ENCODE measurements around the gene PRIMA1.

The PRIMA1 gene

DNA sequence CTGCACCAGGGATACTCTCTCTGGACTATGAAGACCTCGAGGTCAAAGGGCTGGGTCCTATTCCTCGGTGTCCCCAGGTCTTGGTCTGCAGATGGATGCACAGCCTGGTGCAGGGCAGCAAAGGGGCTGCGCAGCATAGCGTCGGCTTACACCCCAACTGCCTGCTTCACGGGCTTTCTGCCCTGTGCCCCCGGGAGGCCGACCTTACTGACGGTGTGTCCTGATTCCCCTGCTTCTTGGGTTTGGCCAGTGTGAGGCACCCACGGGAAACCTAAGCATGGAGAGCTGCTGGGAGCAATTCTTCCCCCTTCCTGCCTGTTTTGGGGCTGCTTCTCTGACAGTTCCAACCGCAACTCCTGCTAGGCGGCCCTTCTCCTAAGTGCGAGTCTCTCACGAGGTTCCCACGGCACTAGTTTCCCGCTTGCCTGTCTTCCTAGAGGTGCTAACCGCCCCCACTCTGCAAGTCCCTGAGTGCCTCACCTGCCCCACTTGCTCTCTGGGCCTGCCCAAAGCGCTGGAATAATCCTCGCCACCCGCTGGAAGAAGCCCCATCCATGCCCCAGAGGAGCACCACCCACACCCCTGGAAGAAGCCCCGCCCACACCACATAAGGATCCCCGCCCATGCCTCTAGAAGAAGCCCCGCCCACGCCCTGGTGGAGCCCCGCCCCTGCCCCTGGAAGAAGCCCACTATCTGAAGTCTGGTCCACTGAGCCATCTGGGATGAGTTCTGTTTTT, 54.0 kb downstream of the PRIMA1 start:
- Histone ChIP-seq H3K9me3 (ENCODE audit: control insufficient read depth, low read length) (no peaks in the 10 kb centered on the region), H3K36me3 (ENCODE audit: control insufficient read depth, insufficient read depth, low read length) (no peaks in the 10 kb centered on the region), H3K27ac (ENCODE audit: insufficient read depth, low read depth, low read length, poor library complexity, severe bottlenecking) (no peak overlapping the region), H3K27me3 (ENCODE audit: control insufficient read depth, insufficient read depth, low read length, poor library complexity, severe bottlenecking) (no peaks in the 10 kb centered on the region), H3K4me3 (ENCODE audit: insufficient read depth, low read depth, low read length) (no peak overlapping the region), H3K4me1 (ENCODE audit: control insufficient read depth, insufficient read depth, low read length) (peaks cover 6% of the 10 kb centered on the region)
- 90 to 92% methylated on average over 25 of the region's 25 CpGs for WGBS, 2 experiments

GRCh38 chr14:93733631-93734030, 54.7 kb downstream of the PRIMA1 start:
- peaks cover 6% of the 10 kb centered on the region for H3K4me1 ChIP-seq (ENCODE audit: control insufficient read depth, insufficient read depth, low read length)
- H3K9me3 ChIP-seq (ENCODE audit: control insufficient read depth, low read length): no peaks in the 10 kb centered on the region
- no peak overlapping the region for H3K27ac ChIP-seq (ENCODE audit: insufficient read depth, low read depth, low read length, poor library complexity, severe bottlenecking)
- no peaks in the 10 kb centered on the region for H3K36me3 ChIP-seq (ENCODE audit: control insufficient read depth, insufficient read depth, low read length)
- H3K4me3 ChIP-seq (ENCODE audit: insufficient read depth, low read depth, low read length): no peak overlapping the region
- no peaks in the 10 kb centered on the region for H3K27me3 ChIP-seq (ENCODE audit: control insufficient read depth, insufficient read depth, low read length, poor library complexity, severe bottlenecking)
- 86 to 90% methylated on average over 6 of the region's 6 CpGs for WGBS, 2 experiments

- Histone ChIP-seq H3K9me3 (ENCODE audit: control insufficient read depth, low read length) (no peaks in the 10 kb centered on the region), H3K4me1 (ENCODE audit: control insufficient read depth, insufficient read depth, low read length) (peaks cover 6% of the 10 kb centered on the region), H3K4me3 (ENCODE audit: insufficient read depth, low read depth, low read length) (no peak overlapping the region), H3K36me3 (ENCODE audit: control insufficient read depth, insufficient read depth, low read length) (no peaks in the 10 kb centered on the region), H3K27ac (ENCODE audit: insufficient read depth, low read depth, low read length, poor library complexity, severe bottlenecking) (no peak overlapping the region), H3K27me3 (ENCODE audit: control insufficient read depth, insufficient read depth, low read length, poor library complexity, severe bottlenecking) (no peaks in the 10 kb centered on the region)
- WGBS, 2 experiments: 87 to 88% methylated on average over 11 of the region's 11 CpGs
Observed at GRCh38 chr14:93733231-93733630, 55.1 kb downstream of the PRIMA1 start.

DNA sequence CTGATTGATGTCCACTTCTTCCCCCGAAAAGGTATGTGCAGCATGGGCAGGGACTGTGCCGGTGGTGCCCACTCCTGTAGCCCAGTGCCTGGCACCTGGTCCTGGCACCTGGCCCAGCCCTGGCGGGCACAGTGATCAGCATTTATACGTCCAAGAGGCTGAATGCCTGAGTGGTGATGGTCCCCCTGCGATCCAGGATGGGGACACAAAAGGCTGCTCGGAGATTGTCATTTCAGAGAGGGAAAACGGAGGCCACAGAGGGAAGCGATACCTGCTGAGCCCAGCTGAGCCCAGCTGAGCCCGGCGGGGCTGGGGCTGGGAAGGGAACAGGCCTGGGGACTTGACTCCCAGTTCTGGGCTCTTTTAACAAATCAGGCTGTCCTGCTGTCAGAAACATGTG, 55.8 kb downstream of the PRIMA1 start:
- Histone ChIP-seq H3K9me3 (ENCODE audit: control insufficient read depth, low read length) (no peaks in the 10 kb centered on the region), H3K4me3 (ENCODE audit: insufficient read depth, low read depth, low read length) (no peak overlapping the region), H3K36me3 (ENCODE audit: control insufficient read depth, insufficient read depth, low read length) (no peaks in the 10 kb centered on the region), H3K27me3 (ENCODE audit: control insufficient read depth, insufficient read depth, low read length, poor library complexity, severe bottlenecking) (no peaks in the 10 kb centered on the region), H3K27ac (ENCODE audit: insufficient read depth, low read depth, low read length, poor library complexity, severe bottlenecking) (no peak overlapping the region), H3K4me1 (ENCODE audit: control insufficient read depth, insufficient read depth, low read length) (peaks cover 6% of the 10 kb centered on the region)
- 82 to 83% methylated on average over 10 of the region's 10 CpGs for WGBS, 2 experiments

- 94 to 95% methylated on average over 7 of the region's 7 CpGs for WGBS, 2 experiments
Observed at GRCh38 chr14:93731753-93732152, 56.5 kb downstream of the PRIMA1 start.

GRCh38 chr14:93729993-93730392, 58.3 kb downstream of the PRIMA1 start:
- WGBS, 2 experiments: 93 to 94% methylated on average over 10 of the region's 10 CpGs
- no peak overlapping the region for H3K27ac ChIP-seq (ENCODE audit: insufficient read depth, low read depth, low read length, poor library complexity, severe bottlenecking)
- H3K4me3 ChIP-seq (ENCODE audit: insufficient read depth, low read depth, low read length): no peak overlapping the region
- no peaks in the 10 kb centered on the region for H3K27me3 ChIP-seq (ENCODE audit: control insufficient read depth, insufficient read depth, low read length, poor library complexity, severe bottlenecking)
- H3K4me1 ChIP-seq (ENCODE audit: control insufficient read depth, insufficient read depth, low read length): peaks cover 6% of the 10 kb centered on the region
- H3K9me3 ChIP-seq (ENCODE audit: control insufficient read depth, low read length): no peaks in the 10 kb centered on the region
- H3K36me3 ChIP-seq (ENCODE audit: control insufficient read depth, insufficient read depth, low read length): no peaks in the 10 kb centered on the region

More at GRCh38 chr14:93731753-93732152, 56.5 kb downstream of the PRIMA1 start:
- Histone ChIP-seq H3K27ac (ENCODE audit: insufficient read depth, low read depth, low read length, poor library complexity, severe bottlenecking) (no peak overlapping the region), H3K27me3 (ENCODE audit: control insufficient read depth, insufficient read depth, low read length, poor library complexity, severe bottlenecking) (no peaks in the 10 kb centered on the region), H3K4me1 (ENCODE audit: control insufficient read depth, insufficient read depth, low read length) (peaks cover 6% of the 10 kb centered on the region), H3K4me3 (ENCODE audit: insufficient read depth, low read depth, low read length) (no peak overlapping the region), H3K36me3 (ENCODE audit: control insufficient read depth, insufficient read depth, low read length) (no peaks in the 10 kb centered on the region), H3K9me3 (ENCODE audit: control insufficient read depth, low read length) (no peaks in the 10 kb centered on the region)

GRCh38 chr14:93728651-93729016, 59.7 kb downstream of the PRIMA1 start:
- Histone ChIP-seq H3K27me3 (ENCODE audit: control insufficient read depth, insufficient read depth, low read length, poor library complexity, severe bottlenecking) (no peaks in the 10 kb centered on the region), H3K27ac (ENCODE audit: insufficient read depth, low read depth, low read length, poor library complexity, severe bottlenecking) (no peak overlapping the region), H3K4me3 (ENCODE audit: insufficient read depth, low read depth, low read length) (no peak overlapping the region), H3K9me3 (ENCODE audit: control insufficient read depth, low read length) (no peaks in the 10 kb centered on the region), H3K4me1 (ENCODE audit: control insufficient read depth, insufficient read depth, low read length) (peaks cover 6% of the 10 kb centered on the region), H3K36me3 (ENCODE audit: control insufficient read depth, insufficient read depth, low read length) (no peaks in the 10 kb centered on the region)
- WGBS, 2 experiments: 94 to 96% methylated on average over 8 of the region's 8 CpGs

GRCh38 chr14:93727917-93728650, 60.2 kb downstream of the PRIMA1 start:
- Histone ChIP-seq H3K4me1 (ENCODE audit: control insufficient read depth, insufficient read depth, low read length) (peaks cover under 1% of the 10 kb centered on the region), H3K36me3 (ENCODE audit: control insufficient read depth, insufficient read depth, low read length) (no peaks in the 10 kb centered on the region), H3K27ac (ENCODE audit: insufficient read depth, low read depth, low read length, poor library complexity, severe bottlenecking) (no peak overlapping the region), H3K9me3 (ENCODE audit: control insufficient read depth, low read length) (no peaks in the 10 kb centered on the region), H3K4me3 (ENCODE audit: insufficient read depth, low read depth, low read length) (no peak overlapping the region), H3K27me3 (ENCODE audit: control insufficient read depth, insufficient read depth, low read length, poor library complexity, severe bottlenecking) (no peaks in the 10 kb centered on the region)
- 95 to 97% methylated on average over 19 of the region's 19 CpGs for WGBS, 2 experiments

DNA sequence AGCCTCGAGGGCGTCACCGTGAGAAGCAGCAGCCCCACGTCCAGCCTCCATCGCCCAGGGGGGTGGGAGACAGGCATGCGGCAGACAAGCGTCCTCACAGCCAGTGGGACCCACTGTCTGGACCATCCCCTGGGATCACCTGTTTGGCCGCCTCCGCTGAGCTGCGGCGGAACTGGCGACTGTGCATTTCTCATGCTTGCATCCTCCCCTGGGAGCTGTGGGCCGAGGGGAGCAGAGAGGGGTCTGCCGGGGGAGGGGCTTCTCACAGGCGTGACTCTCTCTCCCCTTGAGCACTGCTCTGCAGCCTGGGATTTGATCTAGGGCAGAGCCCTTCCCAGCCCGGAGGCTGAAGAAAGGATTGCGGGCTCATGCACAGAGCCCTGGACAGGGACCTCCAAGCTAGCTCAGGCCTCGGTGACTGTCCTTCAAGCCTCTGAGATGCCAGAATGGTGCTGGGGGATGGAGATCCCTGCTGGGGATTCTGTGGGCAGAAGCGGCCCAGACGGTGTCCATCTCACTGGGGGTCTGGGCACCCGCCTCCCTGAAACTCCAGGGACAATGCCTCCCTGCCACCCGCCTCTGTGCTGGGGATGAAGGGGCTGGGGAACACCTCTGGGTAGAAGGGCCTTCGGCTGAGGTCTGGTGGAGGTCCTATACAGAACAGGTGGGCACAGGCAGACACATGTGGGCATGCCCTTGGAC, 61.1 kb downstream of the PRIMA1 start:
- H3K27ac ChIP-seq (ENCODE audit: insufficient read depth, low read depth, low read length, poor library complexity, severe bottlenecking): no peak overlapping the region

GRCh38 chr14:93725993-93726392, 62.3 kb downstream of the PRIMA1 start:
- 88 to 89% methylated on average over 9 of the region's 9 CpGs for WGBS, 2 experiments

More for the DNA sequence above, 61.1 kb downstream of the PRIMA1 start:
- 89 to 93% methylated on average over 22 to 23 of the region's 23 CpGs for WGBS, 2 experiments
- no peaks in the 10 kb centered on the region for H3K36me3 ChIP-seq (ENCODE audit: control insufficient read depth, insufficient read depth, low read length)
- H3K4me3 ChIP-seq (ENCODE audit: insufficient read depth, low read depth, low read length): no peak overlapping the region
- no peaks in the 10 kb centered on the region for H3K27me3 ChIP-seq (ENCODE audit: control insufficient read depth, insufficient read depth, low read length, poor library complexity, severe bottlenecking)
- H3K4me1 ChIP-seq (ENCODE audit: control insufficient read depth, insufficient read depth, low read length): no peaks in the 10 kb centered on the region
- H3K9me3 ChIP-seq (ENCODE audit: control insufficient read depth, low read length): no peaks in the 10 kb centered on the region

More at GRCh38 chr14:93725993-93726392, 62.3 kb downstream of the PRIMA1 start:
- Histone ChIP-seq H3K4me1 (ENCODE audit: control insufficient read depth, insufficient read depth, low read length) (no peaks in the 10 kb centered on the region), H3K27me3 (ENCODE audit: control insufficient read depth, insufficient read depth, low read length, poor library complexity, severe bottlenecking) (no peaks in the 10 kb centered on the region), H3K36me3 (ENCODE audit: control insufficient read depth, insufficient read depth, low read length) (no peaks in the 10 kb centered on the region), H3K9me3 (ENCODE audit: control insufficient read depth, low read length) (no peaks in the 10 kb centered on the region), H3K27ac (ENCODE audit: insufficient read depth, low read depth, low read length, poor library complexity, severe bottlenecking) (no peak overlapping the region), H3K4me3 (ENCODE audit: insufficient read depth, low read depth, low read length) (no peak overlapping the region)
